Keratinocyte (primary cell): ENCODE results near the gene C19orf85. TPM values are rescaled to one million over a fixed set of nuclear protein-coding genes. Genes with fewer than 3 reads are reported as not detected.

Source experiments
- DNase-seq: peaks from one replicate; pipeline ENCODE4 v3.0.0-alpha.2; 2011; ENCODE audit warnings: low read depth, missing footprints, low spot score
- FAIRE-seq: peaks from 2 replicates; lab custom pipeline; 2011; peaks lifted over from hg19 to GRCh38; lab: Jason Lieb, UNC
- H2AFZ ChIP-seq: 2 replicates; pipeline ENCODE4 v1.6.0; 2012; ENCODE audit warnings: low read length, control low read depth, inconsistent platforms; ENCODE audit not compliant: control insufficient read depth
- H3K27ac ChIP-seq: 2 replicates; pipeline ENCODE4 v1.5.1; 2011; ENCODE audit warnings: low read length; ENCODE audit not compliant: control insufficient read depth, insufficient read depth
- H3K27me3 ChIP-seq: 3 replicates; pipeline ENCODE4 v1.6.0; 2011; ENCODE audit warnings: low read length; ENCODE audit not compliant: control insufficient read depth, insufficient read depth; ENCODE audit errors: extremely low read depth
- H3K36me3 ChIP-seq, 2 experiments: 2 replicates in 1 of 2; 3 replicates in 1 of 2; pipeline ENCODE4 v1.5.1; 2011; ENCODE audit warnings: low read length in 2 of 2, mild to moderate bottlenecking in 1 of 2; ENCODE audit not compliant: control insufficient read depth in 2 of 2, insufficient read depth in 2 of 2; ENCODE audit errors: extremely low read depth in 1 of 2
- H3K4me1 ChIP-seq: 3 replicates; pipeline ENCODE4 v1.5.1; 2011; ENCODE audit warnings: low read length; ENCODE audit not compliant: control insufficient read depth, insufficient read depth; ENCODE audit errors: extremely low read depth
- H3K4me2 ChIP-seq: 3 replicates; pipeline ENCODE4 v1.6.0; 2011; ENCODE audit warnings: low read depth, low read length; ENCODE audit not compliant: control insufficient read depth, insufficient read depth; ENCODE audit errors: extremely low read depth
- H3K4me3 ChIP-seq, 3 experiments: fragments of 200-600 bp in 1 of 3; sonication (generic) in 1 of 3; 2 replicates in 2 of 3; 3 replicates in 1 of 3; pipeline ENCODE4 v1.5.1; 2011 to 2016; ENCODE audit warnings: low read length in 3 of 3, mild to moderate bottlenecking in 3 of 3, control low read depth in 2 of 3, inconsistent platforms in 1 of 3, low read depth in 1 of 3, mixed read lengths in 1 of 3, mixed run types in 1 of 3, moderate library complexity in 1 of 3; ENCODE audit not compliant: control insufficient read depth in 2 of 3, insufficient read depth in 2 of 3; ENCODE audit errors: extremely low read depth in 1 of 3
- H3K79me2 ChIP-seq: 2 replicates; pipeline ENCODE4 v1.6.0; 2012; ENCODE audit warnings: low read length; ENCODE audit not compliant: control insufficient read depth, insufficient read depth
- H3K9ac ChIP-seq: 3 replicates; pipeline ENCODE4 v1.6.0; 2011; ENCODE audit warnings: low read length; ENCODE audit not compliant: control insufficient read depth, insufficient read depth; ENCODE audit errors: extremely low read depth
- H3K9me1 ChIP-seq: 3 replicates; pipeline ENCODE4 v1.6.0; 2011; ENCODE audit warnings: low read length; ENCODE audit not compliant: control insufficient read depth, insufficient read depth; ENCODE audit errors: extremely low read depth
- H3K9me3 ChIP-seq: 2 replicates; pipeline ENCODE4 v1.5.1; 2012; ENCODE audit warnings: low read depth, low read length; ENCODE audit not compliant: control insufficient read depth
- H4K20me1 ChIP-seq: 3 replicates; pipeline ENCODE4 v1.6.0; 2011; ENCODE audit warnings: low read length; ENCODE audit not compliant: control insufficient read depth, insufficient read depth; ENCODE audit errors: extremely low read depth
- EZH2 ChIP-seq: IDR thresholded peaks from one replicate; pipeline ENCODE4 v1.6.1; 2012; ENCODE audit warnings: inconsistent platforms, mild to moderate bottlenecking, low read length, moderate library complexity
- dilution Hi-C: fragments of 300-500 bp; cut with MboI; formaldehyde crosslinking; loops from one replicate; pipeline ENCODE4 v1.7.0; 2020; ENCODE audit warnings: low sequenced_read_pairs; ENCODE audit not compliant: extremely low pct_ligation_motif_present
- polyA plus RNA-seq, 5 experiments: library from polyadenylated mRNA; depleted of rRNA in 3 of 5; stranded (reverse) in 3 of 5; stranded (forward) in 1 of 5; unstranded in 1 of 5; fragments of >200 nt; gene quantifications; 1 replicate in 1 of 5; 2 replicates in 3 of 5; 3 replicates in 1 of 5; pipeline versions ENCODE4 v1.2.1 to v1.2.3, GENCODE V29; 2011 to 2012; ENCODE audit warnings: missing spikeins in 2 of 5, low read depth in 1 of 5, low replicate concordance in 1 of 5
- TF ChIP-seq, protein P1 (sequence below), 3 experiments: IDR thresholded peaks in 1 of 3; conservative IDR thresholded peaks in 1 of 3; optimal IDR thresholded peaks in 1 of 3; 2 replicates in 2 of 3; 3 replicates in 1 of 3; pipeline versions ENCODE3 to v1.5.1; 2011; ENCODE audit warnings: low read length in 3 of 3, mild to moderate bottlenecking in 3 of 3, moderate library complexity in 2 of 3, control low read depth in 1 of 3, inconsistent platforms in 1 of 3; ENCODE audit not compliant: insufficient read depth in 2 of 3; ENCODE audit errors: extremely low read depth in 1 of 3

C19orf85 gene
- polyA plus RNA-seq, 1 donor (not counting 4 experiments of a cell fraction or from before 2014, with no cell fraction given) = not detected

DNA sequence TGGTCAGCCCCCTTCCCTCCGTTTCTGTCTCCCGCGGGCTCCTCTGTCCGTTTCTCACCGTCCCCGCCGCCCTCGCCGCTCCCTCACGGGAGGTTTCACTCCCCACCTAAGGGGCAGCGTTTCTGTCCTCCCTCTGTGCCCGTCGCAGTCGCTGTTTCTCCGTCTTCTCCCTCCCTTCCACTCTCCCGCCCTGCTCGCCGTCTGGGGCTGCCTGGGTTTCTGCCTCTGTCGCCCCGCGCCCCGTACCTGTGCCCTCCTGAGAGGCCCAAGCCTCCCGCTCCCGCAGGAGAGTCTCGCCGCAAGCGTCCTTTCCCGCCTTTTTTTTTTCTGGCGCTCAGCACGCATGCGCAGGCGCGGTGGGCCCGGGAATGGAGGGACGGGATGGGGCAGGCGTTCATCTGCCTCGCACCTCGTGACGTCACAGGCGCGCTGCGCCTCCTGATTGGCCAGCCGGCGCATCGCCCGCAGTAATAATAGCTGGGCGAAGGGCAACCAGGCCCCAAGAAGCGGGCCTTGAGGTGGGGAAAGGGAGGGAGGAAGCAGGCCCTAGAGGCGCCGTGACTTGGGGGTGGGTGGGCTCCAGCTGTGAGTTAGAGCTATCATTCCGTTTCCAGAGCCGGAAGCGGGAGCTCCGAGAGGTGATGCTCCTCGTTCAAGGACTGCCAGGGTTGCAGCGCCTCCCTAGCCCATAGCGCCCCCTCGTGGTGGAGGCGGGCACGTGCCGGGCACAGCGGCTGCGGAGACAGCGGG lies 39.1 kb upstream of the C19orf85 start:
- no peaks in the 10 kb centered on the region for H3K79me2 ChIP-seq
- no peak overlapping the region for H3K27ac ChIP-seq
- no peaks in the 10 kb centered on the region for H4K20me1 ChIP-seq
- peaks cover 3% of the 10 kb centered on the region for H3K27me3 ChIP-seq
- DNase-seq (peak; percentile 25), FAIRE-seq (peak; percentile 51)
- no peaks in the 10 kb centered on the region for H3K9me3 ChIP-seq
- no peaks in the 10 kb centered on the region for H3K4me1 ChIP-seq
- H3K4me3 ChIP-seq = peak overlapping the region; percentile 26 to 54 (median 52)
- dilution Hi-C loops = no loop called here
- no peaks in the 10 kb centered on the region for H3K36me3 ChIP-seq
- no peak overlapping the region for H3K9ac ChIP-seq
- peak overlapping the region; percentile 71 for H3K4me2 ChIP-seq
- TF ChIP-seq, protein P1, sequence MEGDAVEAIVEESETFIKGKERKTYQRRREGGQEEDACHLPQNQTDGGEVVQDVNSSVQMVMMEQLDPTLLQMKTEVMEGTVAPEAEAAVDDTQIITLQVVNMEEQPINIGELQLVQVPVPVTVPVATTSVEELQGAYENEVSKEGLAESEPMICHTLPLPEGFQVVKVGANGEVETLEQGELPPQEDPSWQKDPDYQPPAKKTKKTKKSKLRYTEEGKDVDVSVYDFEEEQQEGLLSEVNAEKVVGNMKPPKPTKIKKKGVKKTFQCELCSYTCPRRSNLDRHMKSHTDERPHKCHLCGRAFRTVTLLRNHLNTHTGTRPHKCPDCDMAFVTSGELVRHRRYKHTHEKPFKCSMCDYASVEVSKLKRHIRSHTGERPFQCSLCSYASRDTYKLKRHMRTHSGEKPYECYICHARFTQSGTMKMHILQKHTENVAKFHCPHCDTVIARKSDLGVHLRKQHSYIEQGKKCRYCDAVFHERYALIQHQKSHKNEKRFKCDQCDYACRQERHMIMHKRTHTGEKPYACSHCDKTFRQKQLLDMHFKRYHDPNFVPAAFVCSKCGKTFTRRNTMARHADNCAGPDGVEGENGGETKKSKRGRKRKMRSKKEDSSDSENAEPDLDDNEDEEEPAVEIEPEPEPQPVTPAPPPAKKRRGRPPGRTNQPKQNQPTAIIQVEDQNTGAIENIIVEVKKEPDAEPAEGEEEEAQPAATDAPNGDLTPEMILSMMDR (optimal IDR thresholded peaks at IDR 0.05 in 1 of 3, IDR thresholded peaks at IDR 0.05 in 1 of 3, conservative IDR thresholded peaks at IDR 0.05 in 1 of 3; ENCODE audit: extremely low read depth in 1 of 3, insufficient read depth in 2 of 3, low read length in 3 of 3) = peak; percentile 81 to 99 (median 97)
- no peak for TF ChIP-seq EZH2
- peak overlapping the region; percentile 79 for H2AFZ ChIP-seq
- H3K9me1 ChIP-seq = no peaks in the 10 kb centered on the region

DNA sequence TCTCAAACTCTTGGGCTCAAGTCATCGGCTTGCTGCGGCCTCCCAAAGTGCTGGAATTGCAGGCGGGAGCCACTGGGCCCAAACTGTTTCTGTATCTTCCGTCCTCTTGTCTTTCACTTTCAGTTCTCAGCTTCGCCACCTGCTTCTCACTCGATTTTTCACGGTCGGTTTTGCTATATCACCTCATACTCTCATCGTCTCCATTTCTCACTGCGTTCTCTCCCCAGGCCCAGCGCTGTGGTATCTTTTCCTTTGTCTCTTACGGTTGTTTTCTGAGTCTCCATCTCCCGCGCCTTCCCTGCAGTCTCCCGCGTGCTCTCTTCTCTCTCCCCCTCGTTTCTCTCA lies 38.6 kb upstream of the C19orf85 start:
- Histone ChIP-seq H3K9ac (no peak overlapping the region), H4K20me1 (no peaks in the 10 kb centered on the region), H3K27me3 (peaks cover 8% of the 10 kb centered on the region), H3K4me1 (no peaks in the 10 kb centered on the region), H3K4me3 (no peak overlapping the region), H3K79me2 (no peaks in the 10 kb centered on the region), H2AFZ (no peak overlapping the region), H3K27ac (no peak overlapping the region), H3K4me2 (no peak overlapping the region), H3K9me1 (no peaks in the 10 kb centered on the region), H3K9me3 (no peaks in the 10 kb centered on the region), H3K36me3 (no peaks in the 10 kb centered on the region)
- DNase-seq (no peak), FAIRE-seq (no peak)
- dilution Hi-C loops = no loop called here
- TF ChIP-seq, protein P1 (optimal IDR thresholded peaks at IDR 0.05 in 1 of 3, IDR thresholded peaks at IDR 0.05 in 1 of 3, conservative IDR thresholded peaks at IDR 0.05 in 1 of 3; ENCODE audit: extremely low read depth in 1 of 3, insufficient read depth in 2 of 3, low read length in 3 of 3) = no peak
- no peak for TF ChIP-seq EZH2
